ENCODE measurements around the gene TAS2R8. TPM values are rescaled to one million over a fixed set of nuclear protein-coding genes. Genes with fewer than 3 reads are reported as not detected.

TAS2R8 gene
- total and polyA plus RNA-seq, 12 donors = 0.18 to 0.91 (median 0.24) TPM; not detected in 7

GRCh38 chr12:10756194-10756593 is 50.9 kb downstream of the TAS2R8 start:
- no peak overlapping the region for H3K27ac ChIP-seq
- H3K4me1 ChIP-seq (replicated peaks in 1 of 2) = no peaks in the 10 kb centered on the region
- peaks cover 3% of the 10 kb centered on the region for H3K27me3 ChIP-seq
- DNase-seq = no peak
- whole genome bisulfite sequencing, 4 donors = 67 to 83% (median 80%) methylated on average over 4 of the region's 4 CpGs
- no peak for TF ChIP-seq CTCF (IDR thresholded peaks at IDR 0.05)
- no peak for TF ChIP-seq POLR2A (IDR thresholded peaks at IDR 0.05)
- no peak overlapping the region for H3K4me3 ChIP-seq
- no peaks in the 10 kb centered on the region for H3K36me3 ChIP-seq (replicated peaks in 1 of 2)
- H3K9me3 ChIP-seq (replicated peaks in 1 of 3) = no peaks in the 10 kb centered on the region
- intact Hi-C loops (cut with DNase I) = no loop called here

Small RNA genes lying within 50 kb of the gene (small RNA-seq; reads per million reads assigned to genes)
- gene PRR4 = 0 reads per million in 2 donors

Other genes starting within 250 kb of the TAS2R8 start
- gene MAGOHB, start 193.7 kb downstream of the TAS2R8 start, total RNA-seq = 10 to 100 TPM in 8 of 9 donors, 1 to 10 TPM in 1; 4.4 to 23.3 (median 17.5) TPM
- gene MAGOHB, start 193.7 kb downstream of the TAS2R8 start, polyA plus RNA-seq = 10 to 100 TPM; 20.7 to 38.7 (median 30.0) TPM
- gene STYK1, start 133.2 kb downstream of the TAS2R8 start, total RNA-seq = not detected
- under 1 TPM; 0.08 to 0.13 (median 0.10) TPM for gene STYK1, start 133.2 kb downstream of the TAS2R8 start, polyA plus RNA-seq
- gene YBX3, start 84.0 kb downstream of the TAS2R8 start, total RNA-seq = 100 to 1,000 TPM in 8 of 9 donors, 10 to 100 TPM in 1; 72.6 to 294 (median 154) TPM
- gene YBX3, start 84.0 kb downstream of the TAS2R8 start, polyA plus RNA-seq = 100 to 1,000 TPM; 113 to 336 (median 255) TPM
- under 1 TPM in 1 of 9 donors, not detected in 8; 0.22 TPM for gene TAS2R7, start 4.7 kb downstream of the TAS2R8 start, total RNA-seq
- not detected for gene TAS2R7, start 4.7 kb downstream of the TAS2R8 start, polyA plus RNA-seq
- gene TAS2R9, start 2.9 kb upstream of the TAS2R8 start, total RNA-seq = under 1 TPM in 1 of 9 donors, not detected in 8; 0.94 TPM
- under 1 TPM in 1 of 3 donors, not detected in 2; 0.10 TPM for gene TAS2R9, start 2.9 kb upstream of the TAS2R8 start, polyA plus RNA-seq
- 1 to 10 TPM in 3 of 9 donors, under 1 TPM in 6; 0.41 to 6.6 (median 0.81) TPM for gene TAS2R10, start 19.1 kb upstream of the TAS2R8 start, total RNA-seq
- under 1 TPM; 0.40 to 0.97 (median 0.44) TPM for gene TAS2R10, start 19.1 kb upstream of the TAS2R8 start, polyA plus RNA-seq
- 10 to 100 TPM in 1 of 9 donors, 1 to 10 TPM in 6, not detected in 2; 1.7 to 19.0 (median 3.4) TPM for gene PRR4, start 42.2 kb upstream of the TAS2R8 start, total RNA-seq
- gene PRR4, start 42.2 kb upstream of the TAS2R8 start, polyA plus RNA-seq = 10 to 100 TPM in 2 of 3 donors, 1 to 10 TPM in 1; 7.7 to 36.7 (median 14.9) TPM
- gene PRH1, start 77.0 kb upstream of the TAS2R8 start, total RNA-seq = 10 to 100 TPM in 8 of 9 donors, 1 to 10 TPM in 1; 7.9 to 81.4 (median 20.4) TPM
- gene PRH1, start 77.0 kb upstream of the TAS2R8 start, polyA plus RNA-seq = 10 to 100 TPM in 1 of 3 donors, 1 to 10 TPM in 2; 4.3 to 14.7 (median 4.9) TPM
- gene TAS2R13, start 102.3 kb upstream of the TAS2R8 start, total RNA-seq = 10 to 100 TPM in 1 of 9 donors, 1 to 10 TPM in 7, under 1 TPM in 1; 0.79 to 16.4 (median 1.6) TPM
- under 1 TPM in 1 of 3 donors, not detected in 2; 0.03 TPM for gene TAS2R13, start 102.3 kb upstream of the TAS2R8 start, polyA plus RNA-seq
- under 1 TPM in 1 of 9 donors, not detected in 8; 0.22 TPM for gene PRH2, start 122.0 kb upstream of the TAS2R8 start, total RNA-seq
- gene PRH2, start 122.0 kb upstream of the TAS2R8 start, polyA plus RNA-seq = 1 to 10 TPM in 2 of 3 donors, not detected in 1; 1.0 to 1.6 TPM
- gene TAS2R14, start 132.0 kb upstream of the TAS2R8 start, total RNA-seq = 10 to 100 TPM in 3 of 9 donors, 1 to 10 TPM in 6; 1.1 to 16.3 (median 3.0) TPM
- 1 to 10 TPM in 2 of 3 donors, under 1 TPM in 1; 0.80 to 2.0 (median 1.6) TPM for gene TAS2R14, start 132.0 kb upstream of the TAS2R8 start, polyA plus RNA-seq
- gene TAS2R50, start 179.6 kb upstream of the TAS2R8 start, total RNA-seq = 10 to 100 TPM in 1 of 9 donors, 1 to 10 TPM in 7, under 1 TPM in 1; 0.54 to 12.0 (median 1.5) TPM
- not detected for gene TAS2R50, start 179.6 kb upstream of the TAS2R8 start, polyA plus RNA-seq
- gene TAS2R20, start 191.0 kb upstream of the TAS2R8 start, total RNA-seq = 10 to 100 TPM in 1 of 9 donors, 1 to 10 TPM in 6, under 1 TPM in 2; 0.69 to 10.5 (median 2.0) TPM
- gene TAS2R20, start 191.0 kb upstream of the TAS2R8 start, polyA plus RNA-seq = under 1 TPM; 0.17 to 0.42 (median 0.24) TPM
- 10 to 100 TPM in 1 of 9 donors, 1 to 10 TPM in 6, under 1 TPM in 1, not detected in 1; 0.41 to 18.9 (median 3.9) TPM for gene TAS2R19, start 215.3 kb upstream of the TAS2R8 start, total RNA-seq
- under 1 TPM in 2 of 3 donors, not detected in 1; 0.48 to 0.54 TPM for gene TAS2R19, start 215.3 kb upstream of the TAS2R8 start, polyA plus RNA-seq
- 10 to 100 TPM in 2 of 9 donors, 1 to 10 TPM in 6, not detected in 1; 1.5 to 28.5 (median 3.9) TPM for gene TAS2R31, start 224.1 kb upstream of the TAS2R8 start, total RNA-seq
- under 1 TPM; 0.20 to 0.24 (median 0.20) TPM for gene TAS2R31, start 224.1 kb upstream of the TAS2R8 start, polyA plus RNA-seq

Measured in adrenal gland (tissue), 12 donors.